Liver (tissue), 3 donors: Measurements from ENCODE around the gene DDX5.

Source experiments
- FOXA1 ChIP-seq: IDR thresholded peaks from 2 replicates; pipeline ENCODE4 v1.6.1; 2016; ENCODE audit warnings: antibody characterized with exemption
- GABPA ChIP-seq, 2 donors: IDR thresholded peaks in 1 of 2; conservative IDR thresholded peaks in 1 of 2; 2 replicates each; pipeline ENCODE4 v1.6.1; 2016; ENCODE audit warnings: antibody characterized with exemption in 2 of 2, mild to moderate bottlenecking in 1 of 2, moderate library complexity in 1 of 2
- SP1 ChIP-seq: IDR thresholded peaks from 2 replicates; pipeline ENCODE4 v1.6.1; 2018; ENCODE audit warnings: antibody characterized with exemption, mild to moderate bottlenecking
- TAF1 ChIP-seq: conservative IDR thresholded peaks from 2 replicates; pipeline ENCODE4 v1.6.1; 2016; ENCODE audit warnings: antibody characterized with exemption, mild to moderate bottlenecking
- YY1 ChIP-seq: IDR thresholded peaks from 2 replicates; pipeline ENCODE4 v1.6.1; 2016; ENCODE audit warnings: antibody characterized with exemption, mild to moderate bottlenecking
- TF ChIP-seq, protein P1 (sequence below): fragments of 150-350 bp; IDR thresholded peaks from 2 replicates; pipeline ENCODE4 v1.5.1; 2017; ENCODE audit warnings: improper control_type of control experiment, low read depth, low read length; ENCODE audit not compliant: missing input control
- TF ChIP-seq, protein P2 (sequence below): IDR thresholded peaks from 2 replicates; pipeline ENCODE4 v1.6.1; 2016; ENCODE audit warnings: antibody characterized with exemption, mild to moderate bottlenecking
- TF ChIP-seq, protein P3 (sequence below): IDR thresholded peaks from 2 replicates; pipeline ENCODE4 v1.6.1; 2016; ENCODE audit warnings: antibody characterized with exemption
- donor health status: healthy.
- donor health status: healthy.

DNA sequence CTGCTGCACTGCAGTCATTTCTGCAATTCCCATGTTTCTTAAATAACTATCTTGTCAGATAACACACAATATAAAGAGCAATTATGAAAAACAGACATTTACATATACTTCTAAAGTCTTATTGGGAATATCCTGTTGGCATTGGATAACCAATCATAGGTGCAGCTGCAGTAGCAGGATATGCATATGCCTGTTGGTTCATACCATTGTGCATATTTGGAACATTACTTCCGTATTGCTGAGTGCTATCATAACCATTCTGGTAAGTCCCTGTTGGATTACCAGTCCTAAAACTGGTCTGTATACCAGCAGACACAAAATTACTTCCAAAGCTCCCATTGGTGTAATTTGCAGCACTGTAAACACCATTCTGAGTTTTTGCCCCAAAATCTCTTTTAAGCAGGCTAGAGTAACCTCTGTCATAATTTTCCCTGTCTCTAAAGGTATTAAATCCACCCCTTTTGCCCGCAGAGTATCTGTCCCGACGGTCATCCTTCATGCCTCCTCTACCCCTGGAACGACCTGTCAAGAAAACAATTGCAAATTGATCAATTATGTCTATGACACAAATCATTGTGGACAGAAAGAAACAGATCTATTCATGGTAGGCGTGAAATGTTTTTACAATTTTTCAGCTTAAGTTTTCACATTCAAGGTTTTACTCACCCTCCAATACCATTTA is 6.1 kb downstream of the DDX5 start:
- TF ChIP-seq, protein P1, sequence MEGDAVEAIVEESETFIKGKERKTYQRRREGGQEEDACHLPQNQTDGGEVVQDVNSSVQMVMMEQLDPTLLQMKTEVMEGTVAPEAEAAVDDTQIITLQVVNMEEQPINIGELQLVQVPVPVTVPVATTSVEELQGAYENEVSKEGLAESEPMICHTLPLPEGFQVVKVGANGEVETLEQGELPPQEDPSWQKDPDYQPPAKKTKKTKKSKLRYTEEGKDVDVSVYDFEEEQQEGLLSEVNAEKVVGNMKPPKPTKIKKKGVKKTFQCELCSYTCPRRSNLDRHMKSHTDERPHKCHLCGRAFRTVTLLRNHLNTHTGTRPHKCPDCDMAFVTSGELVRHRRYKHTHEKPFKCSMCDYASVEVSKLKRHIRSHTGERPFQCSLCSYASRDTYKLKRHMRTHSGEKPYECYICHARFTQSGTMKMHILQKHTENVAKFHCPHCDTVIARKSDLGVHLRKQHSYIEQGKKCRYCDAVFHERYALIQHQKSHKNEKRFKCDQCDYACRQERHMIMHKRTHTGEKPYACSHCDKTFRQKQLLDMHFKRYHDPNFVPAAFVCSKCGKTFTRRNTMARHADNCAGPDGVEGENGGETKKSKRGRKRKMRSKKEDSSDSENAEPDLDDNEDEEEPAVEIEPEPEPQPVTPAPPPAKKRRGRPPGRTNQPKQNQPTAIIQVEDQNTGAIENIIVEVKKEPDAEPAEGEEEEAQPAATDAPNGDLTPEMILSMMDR = no peak
- TF ChIP-seq, protein P2, sequence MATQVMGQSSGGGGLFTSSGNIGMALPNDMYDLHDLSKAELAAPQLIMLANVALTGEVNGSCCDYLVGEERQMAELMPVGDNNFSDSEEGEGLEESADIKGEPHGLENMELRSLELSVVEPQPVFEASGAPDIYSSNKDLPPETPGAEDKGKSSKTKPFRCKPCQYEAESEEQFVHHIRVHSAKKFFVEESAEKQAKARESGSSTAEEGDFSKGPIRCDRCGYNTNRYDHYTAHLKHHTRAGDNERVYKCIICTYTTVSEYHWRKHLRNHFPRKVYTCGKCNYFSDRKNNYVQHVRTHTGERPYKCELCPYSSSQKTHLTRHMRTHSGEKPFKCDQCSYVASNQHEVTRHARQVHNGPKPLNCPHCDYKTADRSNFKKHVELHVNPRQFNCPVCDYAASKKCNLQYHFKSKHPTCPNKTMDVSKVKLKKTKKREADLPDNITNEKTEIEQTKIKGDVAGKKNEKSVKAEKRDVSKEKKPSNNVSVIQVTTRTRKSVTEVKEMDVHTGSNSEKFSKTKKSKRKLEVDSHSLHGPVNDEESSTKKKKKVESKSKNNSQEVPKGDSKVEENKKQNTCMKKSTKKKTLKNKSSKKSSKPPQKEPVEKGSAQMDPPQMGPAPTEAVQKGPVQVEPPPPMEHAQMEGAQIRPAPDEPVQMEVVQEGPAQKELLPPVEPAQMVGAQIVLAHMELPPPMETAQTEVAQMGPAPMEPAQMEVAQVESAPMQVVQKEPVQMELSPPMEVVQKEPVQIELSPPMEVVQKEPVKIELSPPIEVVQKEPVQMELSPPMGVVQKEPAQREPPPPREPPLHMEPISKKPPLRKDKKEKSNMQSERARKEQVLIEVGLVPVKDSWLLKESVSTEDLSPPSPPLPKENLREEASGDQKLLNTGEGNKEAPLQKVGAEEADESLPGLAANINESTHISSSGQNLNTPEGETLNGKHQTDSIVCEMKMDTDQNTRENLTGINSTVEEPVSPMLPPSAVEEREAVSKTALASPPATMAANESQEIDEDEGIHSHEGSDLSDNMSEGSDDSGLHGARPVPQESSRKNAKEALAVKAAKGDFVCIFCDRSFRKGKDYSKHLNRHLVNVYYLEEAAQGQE = no peak
- TF ChIP-seq GABPA (IDR thresholded peaks at IDR 0.05 in 1 of 2, conservative IDR thresholded peaks at IDR 0.05 in 1 of 2) (no peak), YY1 (no peak), FOXA1 (no peak), SP1 (no peak), TAF1 (no peak)
- TF ChIP-seq, protein P3, sequence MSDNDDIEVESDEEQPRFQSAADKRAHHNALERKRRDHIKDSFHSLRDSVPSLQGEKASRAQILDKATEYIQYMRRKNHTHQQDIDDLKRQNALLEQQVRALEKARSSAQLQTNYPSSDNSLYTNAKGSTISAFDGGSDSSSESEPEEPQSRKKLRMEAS = no peak
